Tibial nerve (tissue), 3 donors: Measurements from ENCODE around the gene UBASH3B.

Experiments
- POLR2A ChIP-seq, 2 donors: fragments of 450-650 bp; IDR thresholded peaks; one replicate each; pipeline ENCODE4 v1.6.1; 2017; ENCODE audit warnings: antibody characterized with exemption in 2 of 2, mild to moderate bottlenecking in 2 of 2, moderate library complexity in 2 of 2
- TF ChIP-seq, protein P1 (sequence below), 5 experiments: fragments of 200-600 bp in 3 of 5; fragments of 450-650 bp in 2 of 5; sonication (generic) in 3 of 5; IDR thresholded peaks; one replicate each; pipeline ENCODE4 v1.5.1; 2016 to 2019; ENCODE audit warnings: antibody characterized with exemption in 5 of 5, mild to moderate bottlenecking in 3 of 5, moderate library complexity in 2 of 5

DNA sequence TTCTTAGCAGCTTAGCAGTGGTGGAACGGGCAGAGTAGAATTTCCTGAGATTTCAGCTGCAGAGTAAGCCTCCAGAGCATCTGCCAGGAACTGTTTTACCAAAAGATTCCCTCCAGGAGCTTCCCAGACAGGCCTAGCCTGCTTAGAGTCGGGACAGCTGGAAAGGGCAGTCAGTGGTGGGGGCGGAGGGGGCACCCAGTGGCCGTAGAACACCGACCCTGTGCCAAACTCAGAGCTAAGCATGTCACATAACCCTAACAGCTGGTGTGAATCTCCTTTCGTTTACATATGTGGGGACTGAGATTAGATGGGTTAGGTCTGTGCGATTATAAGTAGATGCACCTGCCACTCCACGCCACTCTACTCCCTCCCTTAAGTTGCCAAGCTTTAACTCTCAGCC, 102.8 kb downstream of the UBASH3B start:
- TF ChIP-seq POLR2A (IDR thresholded peaks at IDR 0.05): no peak
- TF ChIP-seq, protein P1, sequence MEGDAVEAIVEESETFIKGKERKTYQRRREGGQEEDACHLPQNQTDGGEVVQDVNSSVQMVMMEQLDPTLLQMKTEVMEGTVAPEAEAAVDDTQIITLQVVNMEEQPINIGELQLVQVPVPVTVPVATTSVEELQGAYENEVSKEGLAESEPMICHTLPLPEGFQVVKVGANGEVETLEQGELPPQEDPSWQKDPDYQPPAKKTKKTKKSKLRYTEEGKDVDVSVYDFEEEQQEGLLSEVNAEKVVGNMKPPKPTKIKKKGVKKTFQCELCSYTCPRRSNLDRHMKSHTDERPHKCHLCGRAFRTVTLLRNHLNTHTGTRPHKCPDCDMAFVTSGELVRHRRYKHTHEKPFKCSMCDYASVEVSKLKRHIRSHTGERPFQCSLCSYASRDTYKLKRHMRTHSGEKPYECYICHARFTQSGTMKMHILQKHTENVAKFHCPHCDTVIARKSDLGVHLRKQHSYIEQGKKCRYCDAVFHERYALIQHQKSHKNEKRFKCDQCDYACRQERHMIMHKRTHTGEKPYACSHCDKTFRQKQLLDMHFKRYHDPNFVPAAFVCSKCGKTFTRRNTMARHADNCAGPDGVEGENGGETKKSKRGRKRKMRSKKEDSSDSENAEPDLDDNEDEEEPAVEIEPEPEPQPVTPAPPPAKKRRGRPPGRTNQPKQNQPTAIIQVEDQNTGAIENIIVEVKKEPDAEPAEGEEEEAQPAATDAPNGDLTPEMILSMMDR (IDR thresholded peaks at IDR 0.05): no peak
